ENCODE measurements around the gene SLC23A2.

SLC23A2 gene

GRCh38 chr20:4962241-4962855 is 39.0 kb downstream of the SLC23A2 start:
- DNase-seq = peak; percentile 65

- DNase-seq = peak; percentile 54
These were observed 39.6 kb downstream of the SLC23A2 start for GRCh38 chr20:4961746-4962145.

- no peak for DNase-seq
These were observed 41.7 kb downstream of the SLC23A2 start for GRCh38 chr20:4959592-4959991.

- DNase-seq = peak; percentile 14
These were observed 43.4 kb downstream of the SLC23A2 start for GRCh38 chr20:4957939-4958362.

GRCh38 chr20:4957187-4957586 is 44.1 kb downstream of the SLC23A2 start:
- DNase-seq = no peak

- peak; percentile 66 for DNase-seq
These were observed 45.0 kb downstream of the SLC23A2 start for GRCh38 chr20:4956200-4956810.

DNA sequence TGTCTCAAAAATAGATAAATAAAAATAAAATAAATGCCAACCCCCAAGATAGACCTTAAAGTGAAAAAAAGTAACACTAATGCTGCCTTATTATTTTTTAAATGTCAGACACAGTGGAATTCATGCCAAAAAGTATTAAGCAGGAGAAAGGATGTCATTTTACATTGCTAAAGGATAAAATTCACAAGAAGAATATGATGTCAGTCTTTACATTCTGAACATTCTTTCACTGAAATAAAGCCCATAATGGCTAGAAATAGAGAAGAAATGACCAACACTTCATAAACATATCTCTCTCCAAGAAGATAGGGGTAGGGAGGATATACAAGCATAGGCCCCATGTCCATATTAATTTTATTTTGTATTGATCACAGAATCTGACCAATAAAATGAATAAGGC is 47.4 kb downstream of the SLC23A2 start:
- no peak for DNase-seq

DNA sequence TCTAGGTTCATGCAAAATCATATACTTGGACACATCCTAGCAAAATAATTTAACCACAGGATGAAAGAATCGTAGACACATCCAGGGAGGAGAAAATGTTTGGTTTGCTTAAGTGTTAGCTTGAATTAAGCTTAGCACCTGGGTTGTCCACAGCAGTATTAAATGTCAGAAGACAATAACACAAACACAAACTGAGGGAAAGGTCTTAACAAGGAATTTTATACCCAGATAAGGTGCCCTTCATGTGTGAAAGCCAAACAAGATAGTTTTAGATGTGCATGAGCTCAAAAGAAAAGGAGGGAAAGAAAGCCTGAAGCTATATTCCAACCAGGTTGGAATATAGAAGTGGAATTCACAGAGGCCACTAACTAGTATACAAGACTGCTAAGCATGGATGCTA is 49.1 kb downstream of the SLC23A2 start:
- no peak for DNase-seq

DNA sequence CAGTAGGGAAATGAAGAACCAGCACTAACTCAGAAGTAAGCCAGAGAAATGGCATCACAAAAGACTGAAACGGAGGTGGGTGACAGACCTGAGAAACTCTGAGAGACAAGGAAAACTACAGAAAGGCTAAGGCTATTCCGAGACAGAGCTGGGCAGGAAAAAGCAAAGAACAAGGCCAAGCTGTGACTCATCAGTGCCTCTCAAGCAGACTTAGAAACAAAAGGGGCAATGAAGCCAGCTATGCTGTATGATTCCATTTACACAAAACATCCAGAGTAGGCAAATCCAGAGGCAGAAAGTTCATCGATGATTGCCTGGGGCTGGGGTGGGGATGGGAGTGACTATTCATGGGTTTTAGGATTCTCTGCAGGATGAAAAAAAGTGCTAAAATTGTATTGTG is 50.0 kb downstream of the SLC23A2 start:
- no peak for DNase-seq

DNA sequence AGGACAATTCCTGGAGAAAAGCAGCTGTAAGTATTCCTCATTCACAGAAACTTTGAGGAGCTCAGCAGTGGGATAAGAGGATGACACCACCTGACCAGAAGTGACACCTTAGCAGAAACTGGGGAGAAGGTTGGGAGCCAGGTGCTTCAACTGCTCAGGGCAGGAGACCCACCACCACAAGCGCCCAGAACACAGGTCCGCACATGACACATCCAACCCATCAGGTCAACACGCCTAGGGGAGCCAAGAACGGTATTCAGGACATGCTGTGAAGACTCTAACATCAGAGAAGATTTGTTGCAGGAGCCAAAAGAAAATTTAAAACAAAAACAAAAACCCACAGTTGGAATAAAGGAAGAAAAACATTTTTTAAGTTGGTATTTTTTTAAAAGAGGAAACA is 50.5 kb downstream of the SLC23A2 start:
- no peak for DNase-seq

DNA sequence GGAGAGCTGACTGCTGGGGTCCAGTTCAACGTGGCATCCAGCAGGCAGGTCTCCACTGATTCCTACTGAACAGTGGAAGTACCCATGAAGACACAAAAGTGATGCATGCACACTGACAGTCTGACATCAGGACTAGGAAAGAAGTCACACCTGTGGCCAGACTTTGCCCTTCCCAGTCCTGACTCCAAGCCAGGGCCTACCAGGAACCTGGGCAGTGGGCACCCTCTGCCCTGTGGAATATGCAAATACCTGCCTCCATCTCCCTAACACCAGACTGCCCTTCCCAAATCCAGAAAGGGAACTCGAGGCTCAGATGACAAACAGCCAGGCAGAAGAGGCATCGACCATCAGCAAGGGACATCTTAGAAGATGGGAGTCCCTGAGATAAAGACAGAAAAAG is 50.9 kb downstream of the SLC23A2 start:
- DNase-seq = no peak

DNA sequence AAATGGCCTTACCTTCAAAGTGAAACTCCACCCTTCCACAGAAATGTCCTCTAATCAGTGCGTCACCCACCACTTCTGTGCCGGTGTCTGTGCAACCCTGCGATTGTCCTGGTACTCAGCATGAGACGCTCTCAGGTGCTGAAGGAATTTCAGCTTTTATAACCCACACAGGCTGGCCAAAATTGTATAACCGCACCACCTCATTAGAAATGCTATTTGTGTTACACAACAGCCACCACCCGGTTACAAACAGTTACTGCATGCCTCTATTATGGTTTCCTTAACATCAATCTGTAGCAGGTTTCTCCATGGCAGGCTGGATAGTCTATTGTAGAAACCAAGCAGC is 51.5 kb downstream of the SLC23A2 start:
- DNase-seq = peak; percentile 35

GRCh38 chr20:4947817-4948559 is 53.3 kb downstream of the SLC23A2 start:
- DNase-seq = no peak

DNA sequence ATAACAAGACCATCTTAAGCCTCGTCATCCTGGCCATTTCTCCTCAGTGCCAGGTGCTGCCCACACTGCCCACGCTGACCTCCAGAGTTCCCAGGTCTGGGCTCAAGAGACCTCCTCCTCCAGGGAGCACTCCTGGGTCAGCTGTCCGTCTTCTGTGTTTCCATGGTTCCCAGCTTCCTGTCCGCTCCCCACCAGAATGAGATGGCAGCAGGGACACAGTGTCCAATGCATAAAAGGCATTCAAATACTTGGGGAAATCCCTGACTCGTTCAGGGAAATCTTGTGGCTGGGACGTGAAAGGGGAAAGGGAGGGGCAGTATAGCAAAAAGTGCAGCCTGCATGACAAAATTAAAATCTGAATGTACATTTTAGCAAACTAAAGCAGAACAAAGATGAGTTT is 54.3 kb downstream of the SLC23A2 start:
- peak; percentile 20 for DNase-seq

DNA sequence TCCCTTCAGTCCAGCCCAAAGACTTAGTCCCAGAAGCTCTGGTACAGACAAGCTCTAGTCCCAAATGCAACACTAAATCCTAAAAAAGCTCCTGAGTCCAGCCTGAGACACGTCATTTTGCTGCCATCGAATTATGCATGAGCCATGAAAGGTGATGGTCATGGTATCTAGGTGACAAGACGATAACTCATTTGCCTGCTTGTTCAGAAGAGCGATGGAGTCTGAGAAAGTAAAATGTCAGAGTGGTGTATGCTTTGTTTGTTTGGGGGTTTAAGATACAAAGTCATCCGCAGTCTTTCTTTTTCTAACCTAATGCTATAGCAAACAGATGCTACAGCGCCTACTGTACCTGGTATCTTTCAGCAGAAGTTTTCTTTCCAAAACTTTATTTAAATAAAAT is 54.7 kb downstream of the SLC23A2 start:
- no peak for DNase-seq

- DNase-seq = no peak
These were observed 56.6 kb downstream of the SLC23A2 start for GRCh38 chr20:4944518-4945313.

DNA sequence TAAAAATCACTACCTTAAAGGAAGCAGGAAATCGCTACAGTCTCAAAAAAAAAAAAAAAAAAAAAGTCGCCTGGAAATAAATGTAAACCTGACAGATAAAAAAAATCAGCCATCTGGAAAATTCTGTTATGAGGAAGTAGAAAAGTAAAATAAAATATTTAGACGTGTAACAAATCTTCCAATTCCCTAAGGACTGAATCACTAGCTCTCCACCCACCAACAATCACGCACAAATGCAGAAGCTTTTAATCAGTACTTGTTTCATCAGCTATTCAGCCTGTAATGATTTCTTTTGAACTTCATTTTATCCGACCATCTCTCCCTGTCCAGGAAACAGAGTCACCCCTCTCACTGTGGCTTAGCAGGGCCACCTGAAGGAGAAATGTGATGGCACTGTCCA is 59.0 kb downstream of the SLC23A2 start:
- DNase-seq = no peak

DNA sequence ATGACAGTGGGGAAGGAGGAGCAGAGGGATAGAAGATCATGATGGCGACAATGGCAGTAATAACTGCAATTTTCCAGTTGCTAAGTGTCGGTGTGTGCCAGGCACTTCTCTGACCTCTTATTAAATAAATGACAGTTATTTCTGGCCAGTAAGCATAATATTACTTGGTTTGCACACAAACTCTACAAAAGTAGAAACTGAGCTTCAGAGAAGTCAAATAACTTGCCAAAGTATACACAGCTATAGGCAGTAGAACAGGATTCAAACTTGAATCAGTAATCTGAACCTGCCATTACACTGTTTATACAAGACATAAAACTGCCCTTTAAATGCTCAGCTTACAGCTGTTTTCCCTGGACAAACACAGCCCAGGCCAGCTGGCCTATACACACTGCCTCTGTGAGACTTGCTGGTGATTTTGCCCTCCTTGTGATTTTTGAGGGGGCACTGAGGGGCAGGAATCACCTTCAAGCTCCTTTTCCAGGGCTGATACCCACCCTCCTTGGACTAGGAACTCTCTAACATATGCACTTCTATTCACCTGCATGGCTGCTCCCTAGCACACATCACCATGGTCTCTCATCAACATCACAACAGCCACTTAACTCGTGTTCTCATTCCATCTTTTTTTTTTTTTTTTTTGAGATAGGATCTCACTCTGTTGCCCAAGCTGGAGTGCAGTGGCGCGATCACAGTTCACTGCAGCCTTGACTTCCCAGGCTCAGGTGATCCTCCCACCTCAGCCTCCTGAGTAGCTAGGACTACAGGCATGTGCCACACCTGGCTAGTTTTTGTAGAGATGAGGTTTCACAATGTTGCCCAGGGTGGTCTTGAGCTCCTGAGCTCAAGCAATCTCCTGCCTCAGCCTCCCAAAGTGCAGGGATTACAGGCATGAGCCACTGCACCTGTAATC is 63.6 kb downstream of the SLC23A2 start:
- DNase-seq = no peak

DNA sequence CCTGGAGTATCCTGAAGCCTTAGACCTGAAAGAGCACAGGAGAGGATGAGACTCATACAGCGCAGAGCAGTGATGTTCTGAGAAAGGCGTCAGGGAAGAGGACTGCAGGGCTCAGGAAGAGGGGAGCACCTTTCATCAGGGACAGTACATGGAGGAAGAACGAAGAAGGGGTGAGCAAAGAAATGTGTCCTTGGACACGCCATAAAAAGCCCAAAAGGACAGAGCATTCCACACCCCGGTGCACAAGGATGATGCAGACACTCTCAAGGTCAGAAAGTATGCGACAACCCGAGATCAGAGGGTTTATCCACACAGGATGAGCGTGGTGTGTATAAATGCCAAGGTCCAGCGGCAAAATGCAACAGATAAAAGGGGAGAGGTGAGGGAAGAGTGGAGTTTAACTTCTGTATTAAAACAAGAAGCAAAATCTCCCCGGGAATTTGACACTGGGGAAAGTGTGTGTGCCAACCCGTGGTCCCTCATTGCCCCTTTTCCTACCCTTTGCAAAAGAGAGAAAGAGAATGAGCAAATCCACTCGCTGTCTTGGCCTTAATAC is 64.4 kb downstream of the SLC23A2 start:
- no peak for DNase-seq

DNA sequence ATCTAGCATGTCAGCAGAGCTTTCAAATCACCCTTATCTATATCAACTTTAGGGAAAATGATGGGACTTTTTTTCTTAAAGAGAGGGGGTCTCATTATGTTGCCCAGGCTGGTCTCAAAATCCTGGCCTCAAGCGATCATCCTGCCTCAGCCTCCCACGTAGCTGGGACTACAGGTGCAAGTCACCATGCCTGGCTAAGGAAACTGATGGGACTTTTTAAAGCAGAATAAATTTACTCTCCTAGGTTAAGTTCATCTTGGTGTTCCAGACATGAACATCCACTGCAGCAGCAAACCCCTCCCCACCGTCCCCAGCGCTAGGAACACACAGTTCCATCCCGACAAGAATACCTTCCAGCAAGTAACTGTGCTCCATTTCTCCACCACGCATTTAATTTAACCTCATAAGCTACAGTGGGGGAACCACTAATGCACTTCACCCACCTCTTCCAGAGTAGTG is 64.9 kb downstream of the SLC23A2 start:
- DNase-seq = no peak

- DNase-seq = no peak
These were observed 69.2 kb downstream of the SLC23A2 start for GRCh38 chr20:4932061-4932460.
